Measurements from ENCODE around the gene PANK2. TPM values are rescaled to one million over a fixed set of nuclear protein-coding genes. Genes with fewer than 3 reads are reported as not detected.

The PANK2 gene
- total and polyA plus RNA-seq, 10 of the 15 experiments (the other 5 are each of a cell fraction or from before 2014, with no cell fraction given), result 13.2 to 43.4 (median 33.3) TPM

GRCh38 chr20:3869839-3870634 is 19.1 kb upstream of the PANK2 start:
- ChIA-PET POLR2A (interaction anchor here (0.6 kb wide), 1 partner anchor 135 kb away, joined by 3 read pairs; no protein-coding TSS in a partner anchor), RAD21 (ENCODE audit: unreplicated experiment) (no interaction called here), SMC1A (ENCODE audit: uncharacterized antibody, unreplicated experiment) (no interaction called here), CTCF (interaction anchor here (0.7 to 2.2 kb wide), 2 partner anchors 15 to 136 kb away, joined by 3 to 7 read pairs; no protein-coding TSS in a partner anchor)
- WGBS (ENCODE audit: insufficient coverage, insufficient replicate concordance, low lambda C conversion rate, missing lambda C conversion rate), result 98% methylated on average over 10 of the region's 10 CpGs
- no peaks in the 10 kb centered on the region for H4K20me1 ChIP-seq (ENCODE audit: control insufficient read depth, insufficient read depth)
- FAIRE-seq, result no peak
- no peak overlapping the region for H3K4me3 ChIP-seq
- no peak overlapping the region for H3K4me2 ChIP-seq (ENCODE audit: control insufficient read depth, insufficient read depth)
- H3K36me3 ChIP-seq (ENCODE audit: control insufficient read depth in 2 of 2, insufficient read depth in 2 of 2, low read length in 1 of 2), result peaks cover 7% of the 10 kb centered on the region in 2 experiments; a peak in 3 of 4 replicates
- no peak for TF ChIP-seq RELA (IDR thresholded peaks at IDR 0.05; ENCODE audit: borderline replicate concordance, partially characterized antibody)
- no peak for TF ChIP-seq WRNIP1 (IDR thresholded peaks at IDR 0.05; ENCODE audit: borderline replicate concordance, low read depth, low read length)
- TF ChIP-seq, protein P1, sequence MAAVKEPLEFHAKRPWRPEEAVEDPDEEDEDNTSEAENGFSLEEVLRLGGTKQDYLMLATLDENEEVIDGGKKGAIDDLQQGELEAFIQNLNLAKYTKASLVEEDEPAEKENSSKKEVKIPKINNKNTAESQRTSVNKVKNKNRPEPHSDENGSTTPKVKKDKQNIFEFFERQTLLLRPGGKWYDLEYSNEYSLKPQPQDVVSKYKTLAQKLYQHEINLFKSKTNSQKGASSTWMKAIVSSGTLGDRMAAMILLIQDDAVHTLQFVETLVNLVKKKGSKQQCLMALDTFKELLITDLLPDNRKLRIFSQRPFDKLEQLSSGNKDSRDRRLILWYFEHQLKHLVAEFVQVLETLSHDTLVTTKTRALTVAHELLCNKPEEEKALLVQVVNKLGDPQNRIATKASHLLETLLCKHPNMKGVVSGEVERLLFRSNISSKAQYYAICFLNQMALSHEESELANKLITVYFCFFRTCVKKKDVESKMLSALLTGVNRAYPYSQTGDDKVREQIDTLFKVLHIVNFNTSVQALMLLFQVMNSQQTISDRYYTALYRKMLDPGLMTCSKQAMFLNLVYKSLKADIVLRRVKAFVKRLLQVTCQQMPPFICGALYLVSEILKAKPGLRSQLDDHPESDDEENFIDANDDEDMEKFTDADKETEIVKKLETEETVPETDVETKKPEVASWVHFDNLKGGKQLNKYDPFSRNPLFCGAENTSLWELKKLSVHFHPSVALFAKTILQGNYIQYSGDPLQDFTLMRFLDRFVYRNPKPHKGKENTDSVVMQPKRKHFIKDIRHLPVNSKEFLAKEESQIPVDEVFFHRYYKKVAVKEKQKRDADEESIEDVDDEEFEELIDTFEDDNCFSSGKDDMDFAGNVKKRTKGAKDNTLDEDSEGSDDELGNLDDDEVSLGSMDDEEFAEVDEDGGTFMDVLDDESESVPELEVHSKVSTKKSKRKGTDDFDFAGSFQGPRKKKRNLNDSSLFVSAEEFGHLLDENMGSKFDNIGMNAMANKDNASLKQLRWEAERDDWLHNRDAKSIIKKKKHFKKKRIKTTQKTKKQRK (IDR thresholded peaks at IDR 0.05; ENCODE audit: low read depth, low read length), result no peak
- no peak for TF ChIP-seq POLR2AphosphoS2 (IDR thresholded peaks at IDR 0.05; ENCODE audit: low read depth, low read length)
- TF ChIP-seq STAT1 (conservative IDR thresholded peaks at IDR 0.05), result no peak
- TF ChIP-seq NFXL1 (IDR thresholded peaks at IDR 0.05; ENCODE audit: borderline replicate concordance), result no peak
- H3K27me3 ChIP-seq (replicated peaks in 1 of 2; ENCODE audit: control insufficient read depth in 2 of 2, insufficient read depth in 2 of 2, low read length in 1 of 2), result no peaks in the 10 kb centered on the region
- no peaks in the 10 kb centered on the region for H3K79me2 ChIP-seq (ENCODE audit: control insufficient read depth, insufficient read depth, low read length)
- no peak for DNase-seq (ENCODE audit: low read depth, low spot score)
- no peak overlapping the region for H3K27ac ChIP-seq (ENCODE audit: control insufficient read depth, insufficient read depth)
- no peak overlapping the region for H3K9ac ChIP-seq (ENCODE audit: control insufficient read depth, insufficient read depth, low read length)
- BruUV-seq (replicated peaks), result no TSS peak
- in situ Hi-C loops (cut with MboI) (no loop called here), intact Hi-C loops (cut with micrococcal nuclease; ENCODE audit: unreplicated experiment) (no loop called here)
- no peaks in the 10 kb centered on the region for H3K9me3 ChIP-seq (replicated peaks; ENCODE audit: control insufficient read depth, insufficient read depth, low read length)
- no peak overlapping the region for H2AFZ ChIP-seq (ENCODE audit: control insufficient read depth, low read depth, low read length)
- ATAC-seq, result no peak
- no peaks in the 10 kb centered on the region for H3K4me1 ChIP-seq (ENCODE audit: control insufficient read depth, insufficient read depth, low read length)

Measured in GM12878 (cell line).